Fibroblast of skin of left biceps (primary cell): ENCODE data around the gene SHANK3.
"Not testable (repeated sequence)": the region's sequence is repeated elsewhere in the genome, so short reads cannot be mapped to it uniquely, and the experiment has no call there.

ENCODE experiments used
- DNase-seq, 2 experiments: peaks; one replicate each; pipeline ENCODE4 v3.0.0-alpha.2; 2013; ENCODE audit warnings: low read depth in 2 of 2

The SHANK3 gene

GRCh38 chr22:50672471-50673230 is at the start of gene SHANK3:
Gene SHANK3, plus strand, starts transcription at chr22:50672823.
- DNase-seq, result no peak

GRCh38 chr22:50624347-50625130 is 48.1 kb upstream of the SHANK3 start:
- DNase-seq, result no peak

DNA sequence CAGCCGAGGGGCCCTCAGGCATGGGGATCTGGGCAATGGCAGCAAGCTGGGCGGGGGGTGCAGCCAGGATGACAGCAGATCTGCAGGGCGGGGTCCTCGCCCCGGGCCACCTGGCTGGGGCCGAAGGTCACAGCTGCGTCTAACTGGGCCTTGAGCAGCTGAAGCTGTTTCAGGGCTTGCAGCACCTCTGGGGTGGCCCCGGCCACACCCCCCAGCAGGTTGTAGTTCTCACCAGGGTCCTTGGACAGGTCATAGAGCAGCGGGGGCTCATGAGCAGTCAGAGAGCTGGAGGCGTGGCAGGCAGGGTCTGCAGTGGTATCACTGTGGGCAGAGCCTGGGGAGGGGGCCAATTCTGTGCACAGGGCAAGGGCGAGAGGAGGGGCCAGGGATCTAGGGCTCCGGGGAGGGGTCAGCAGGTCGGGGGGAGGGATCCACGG is 47.5 kb upstream of the SHANK3 start:
- DNase-seq, result no peak

DNA sequence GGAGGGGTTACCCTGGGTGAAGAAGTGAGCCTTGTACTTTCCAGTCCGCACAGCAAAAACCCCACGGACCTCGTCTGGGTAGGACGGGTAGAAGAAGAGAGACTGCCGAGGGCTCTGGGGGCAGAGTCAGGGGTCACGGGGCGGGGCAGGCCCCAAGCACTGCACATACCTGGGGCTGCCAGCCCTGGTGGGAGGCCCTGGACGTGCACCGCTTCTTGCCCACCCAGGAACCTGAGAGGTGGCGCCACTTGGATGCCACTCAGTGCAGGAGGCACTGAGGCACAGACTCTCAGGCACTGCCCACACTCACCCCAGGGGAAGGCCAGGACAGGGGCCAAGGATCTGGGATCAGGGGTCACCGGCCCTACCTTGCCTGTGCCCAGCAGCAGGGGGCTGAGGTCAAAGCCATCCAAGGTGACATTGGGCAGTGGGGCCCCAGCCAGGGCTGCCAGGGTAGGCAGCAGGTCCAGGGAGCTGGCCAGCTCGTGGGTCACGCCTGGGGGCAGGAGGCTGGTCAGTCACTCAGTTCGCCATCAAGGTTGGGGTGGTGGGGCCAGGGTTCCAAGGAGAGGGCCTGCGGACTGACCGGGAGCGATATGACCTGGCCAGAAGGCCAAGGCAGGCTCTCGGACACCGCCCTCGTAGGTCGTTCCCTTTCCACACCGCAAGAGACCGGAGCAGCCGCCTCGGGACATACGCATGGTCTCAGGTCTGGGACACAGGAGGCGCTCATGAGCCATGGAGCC is 46.9 kb upstream of the SHANK3 start:
- DNase-seq, result no peak

DNA sequence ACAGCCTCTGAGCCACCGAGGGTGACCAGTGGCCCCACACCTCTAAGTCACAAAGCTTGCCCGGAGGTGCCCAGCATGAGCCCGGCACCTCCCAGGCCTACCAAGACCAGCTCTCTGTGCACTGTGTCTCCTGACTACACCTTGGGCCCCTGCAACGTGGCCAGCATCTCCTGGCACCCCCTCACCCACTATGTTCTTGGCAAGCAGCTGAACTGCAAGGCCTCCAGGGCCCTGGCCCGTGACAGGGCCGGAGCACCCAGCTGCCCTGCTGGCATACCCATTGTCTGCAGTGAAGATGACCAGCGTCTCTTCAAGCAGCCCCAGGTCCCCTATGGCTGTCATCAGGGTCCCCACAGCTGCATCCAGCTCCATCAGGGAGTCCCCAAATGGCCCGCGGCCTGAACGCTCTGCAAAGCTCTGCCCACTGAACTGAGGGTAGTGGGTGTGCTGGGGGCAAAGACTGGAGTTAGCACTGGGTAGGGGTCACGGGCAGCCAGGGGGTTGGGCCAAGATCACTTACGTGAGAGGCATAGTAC is 46.2 kb upstream of the SHANK3 start:
- DNase-seq, result no peak

DNA sequence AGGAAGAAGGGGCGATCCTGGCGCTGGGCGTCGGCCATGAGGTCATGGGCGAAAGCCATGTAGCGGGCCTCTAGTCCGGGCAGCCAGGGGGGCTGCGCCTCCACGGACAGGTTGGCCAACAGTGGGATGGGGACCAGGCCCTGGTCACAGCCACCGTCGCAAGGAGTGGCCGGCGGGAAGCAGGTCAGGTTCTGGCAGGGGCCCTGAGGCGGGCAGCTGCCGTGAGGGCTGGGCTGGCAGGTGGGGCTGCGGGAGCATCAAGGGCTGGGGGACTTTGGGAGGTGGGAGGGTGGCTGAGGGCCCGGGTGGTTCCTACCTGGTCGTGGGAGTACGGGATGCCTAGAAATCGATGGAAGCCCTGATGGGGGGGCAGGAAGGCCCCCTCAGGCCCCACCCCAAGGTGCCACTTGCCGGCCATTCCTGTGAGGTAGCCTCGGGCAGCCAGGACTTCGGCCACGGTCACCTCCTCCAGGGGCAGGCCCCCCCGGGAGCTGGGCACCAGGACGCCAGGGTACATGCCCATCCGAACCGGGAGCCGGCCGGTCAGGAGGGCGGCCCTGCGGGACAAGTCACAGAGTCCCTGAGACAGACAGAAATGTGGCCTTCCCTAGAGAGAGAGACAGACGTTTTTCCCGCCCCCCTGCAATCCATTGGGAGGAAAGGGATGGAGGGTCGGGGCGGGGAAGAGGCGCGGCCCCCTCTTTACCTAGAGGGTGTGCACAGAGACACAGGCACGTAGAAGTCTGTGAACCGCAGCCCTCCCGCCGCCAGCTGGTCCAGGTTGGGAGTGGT is 45.6 kb upstream of the SHANK3 start:
- no peak for DNase-seq

DNA sequence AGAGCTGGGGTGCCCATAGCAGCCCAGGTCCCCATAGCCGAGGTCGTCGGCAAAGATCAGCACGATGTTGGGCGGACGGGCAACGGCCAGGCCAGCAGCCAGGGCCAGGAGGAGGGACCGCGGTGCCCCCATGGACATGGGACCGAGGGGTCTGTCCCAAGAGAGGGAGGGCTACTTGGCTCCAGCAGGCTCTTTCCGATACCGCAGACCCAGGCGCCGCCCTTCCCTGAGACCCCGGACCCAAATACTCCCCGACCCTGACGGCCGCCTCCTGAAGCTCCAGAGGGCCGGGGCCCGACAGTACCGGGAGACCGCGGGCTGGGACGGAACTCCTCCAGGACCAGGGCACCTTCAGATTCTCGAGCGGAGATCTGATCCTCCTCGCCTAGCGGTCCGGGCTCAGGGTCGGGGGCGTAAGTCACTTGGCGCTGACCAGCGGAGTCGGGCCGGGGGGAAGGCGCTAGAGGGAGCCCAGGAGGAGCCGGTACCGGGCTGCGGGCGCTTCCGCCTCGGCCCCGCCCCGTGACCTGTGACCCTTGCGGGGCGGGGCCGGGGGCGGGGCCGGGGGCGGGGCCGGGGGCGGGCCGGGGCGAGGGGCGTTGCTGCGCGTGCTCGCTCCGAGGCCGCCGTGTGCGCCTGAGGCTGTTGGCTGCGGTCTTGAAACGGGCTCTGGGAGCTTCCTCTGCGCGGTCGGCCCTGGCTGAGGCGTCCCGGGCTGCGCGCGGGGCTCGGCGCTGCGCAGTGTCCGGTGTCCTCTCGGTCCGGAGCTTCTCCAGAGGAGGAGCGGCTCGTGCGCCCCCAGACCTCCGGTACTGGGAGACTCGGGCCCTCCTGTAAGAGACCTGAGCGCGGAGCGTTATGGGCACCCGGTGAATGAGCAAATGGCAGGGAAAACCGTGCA is 44.7 kb upstream of the SHANK3 start, which contains the start of gene ARSA:
ARSA (minus strand) TSS at position 511 of the 901 bp plus-strand sequence; CDS start at position 138, 373 bp downstream.
- DNase-seq, result peak; percentile 42 to 51

GRCh38 chr22:50628543-50629134 is 44.0 kb upstream of the SHANK3 start:
- no peak for DNase-seq

DNA sequence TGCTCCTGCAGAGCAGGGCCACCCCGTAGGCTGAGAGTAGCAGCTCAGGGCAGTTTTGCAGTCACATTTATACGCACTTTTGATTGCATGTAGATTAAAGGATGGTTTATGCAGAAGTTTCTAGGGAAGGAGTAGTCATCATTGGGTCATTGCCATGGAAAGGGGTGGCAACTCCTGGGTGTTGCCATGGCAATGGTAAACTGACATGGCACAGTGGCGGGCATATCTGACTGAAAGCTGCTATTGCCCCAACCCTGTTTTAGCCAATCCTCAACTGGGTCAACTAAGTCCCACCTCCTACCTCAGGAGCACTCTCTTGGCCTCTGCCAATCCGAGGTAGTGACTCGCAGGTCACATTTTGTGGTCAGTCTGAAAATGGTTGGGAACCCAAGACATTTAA is 42.2 kb upstream of the SHANK3 start:
- DNase-seq, result no peak

DNA sequence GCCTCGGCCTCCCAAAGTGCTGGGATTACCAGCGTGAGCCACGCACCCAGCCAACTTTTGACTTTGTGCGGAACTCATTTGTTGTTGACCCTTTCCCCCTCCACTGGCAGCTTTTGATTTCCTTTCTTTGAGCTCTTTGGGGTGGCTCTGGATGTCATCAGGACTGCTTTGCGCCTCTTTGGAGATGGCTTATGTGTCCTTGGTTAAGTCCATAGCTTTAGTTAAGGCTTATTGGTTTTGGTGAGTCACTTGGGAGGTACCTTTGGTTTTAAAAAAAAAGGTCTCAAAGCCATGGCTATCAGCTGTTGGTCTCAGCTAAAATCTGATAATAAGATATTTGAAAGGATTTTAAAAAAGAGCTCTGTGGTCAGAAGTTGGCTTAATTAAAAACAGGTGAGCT is 39.5 kb upstream of the SHANK3 start:
- no peak for DNase-seq

- DNase-seq, result no peak
Observed at GRCh38 chr22:50633771-50634170, 38.9 kb upstream of the SHANK3 start.

GRCh38 chr22:50635591-50635990 is 37.0 kb upstream of the SHANK3 start:
- DNase-seq, result no peak

GRCh38 chr22:50640296-50640695 is 32.3 kb upstream of the SHANK3 start:
- not testable (repeated sequence) for DNase-seq

GRCh38 chr22:50640857-50641647 is 31.6 kb upstream of the SHANK3 start:
- no peak for DNase-seq

DNA sequence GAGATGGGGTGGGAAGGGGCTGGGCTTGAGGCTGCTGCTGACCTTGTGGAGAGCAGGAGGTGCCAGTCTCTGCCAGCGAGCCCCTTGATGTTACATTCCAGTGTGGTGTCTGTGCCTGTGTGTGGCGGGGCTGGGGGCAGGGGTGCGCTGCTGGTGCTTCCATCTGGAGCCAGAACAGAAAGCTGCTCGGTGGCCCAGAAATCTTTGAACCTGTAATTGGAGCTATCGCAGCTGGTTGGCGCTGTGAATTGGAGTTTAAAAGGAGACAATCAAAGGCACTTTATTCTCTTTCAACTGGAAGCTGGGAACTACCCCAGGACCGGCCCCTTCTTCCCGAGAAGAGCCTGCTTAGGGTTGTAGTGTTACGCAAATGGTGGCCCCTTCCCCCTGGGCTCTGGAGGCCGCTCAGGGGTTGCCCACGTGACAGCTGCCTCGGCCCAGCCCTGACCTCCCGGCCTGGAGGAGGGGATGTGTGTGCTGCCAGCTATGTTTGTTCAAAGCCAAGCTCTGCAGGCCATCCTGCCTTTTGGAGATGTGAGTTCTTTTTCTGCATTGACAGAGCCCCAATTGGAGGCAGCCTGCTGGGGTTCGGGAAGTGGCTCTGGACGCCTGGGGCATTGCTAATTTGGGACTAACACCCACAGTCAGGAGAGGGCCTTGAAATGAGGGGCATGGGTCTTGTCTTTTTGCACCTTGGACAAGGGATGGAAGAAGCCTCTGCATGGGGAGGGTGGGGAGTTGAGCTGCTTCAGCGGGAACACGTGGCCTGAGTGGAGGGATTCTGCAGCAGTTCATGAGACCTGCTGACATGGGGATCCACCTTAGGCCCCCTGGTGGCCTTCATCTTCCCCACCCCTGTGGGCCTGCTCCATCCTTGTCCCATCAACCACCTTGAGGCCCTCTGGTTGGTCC is 30.7 kb upstream of the SHANK3 start:
- DNase-seq, result no peak

- DNase-seq, result not testable (repeated sequence)
Observed at GRCh38 chr22:50643021-50643820, 29.4 kb upstream of the SHANK3 start.

DNA sequence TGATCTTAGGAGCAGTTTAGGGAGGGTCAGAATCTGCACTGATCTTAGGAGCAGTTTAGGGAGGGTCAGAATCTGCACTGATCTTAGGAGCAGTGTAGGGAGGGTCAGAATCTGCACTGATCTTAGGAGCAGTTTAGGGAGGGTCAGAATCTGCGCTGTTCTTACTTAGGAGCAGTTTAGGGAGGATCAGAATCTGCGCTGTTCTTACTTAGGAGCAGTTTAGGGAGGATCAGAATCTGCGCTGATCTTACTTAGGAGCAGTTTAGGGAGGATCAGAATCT is 28.9 kb upstream of the SHANK3 start:
- DNase-seq, result not testable (repeated sequence)
